Measurements from ENCODE around the gene EBNA1BP2.
"Not testable (repeated sequence)": the region's sequence is repeated elsewhere in the genome, so short reads cannot be mapped to it uniquely, and the experiment has no call there.

The EBNA1BP2 gene

DNA sequence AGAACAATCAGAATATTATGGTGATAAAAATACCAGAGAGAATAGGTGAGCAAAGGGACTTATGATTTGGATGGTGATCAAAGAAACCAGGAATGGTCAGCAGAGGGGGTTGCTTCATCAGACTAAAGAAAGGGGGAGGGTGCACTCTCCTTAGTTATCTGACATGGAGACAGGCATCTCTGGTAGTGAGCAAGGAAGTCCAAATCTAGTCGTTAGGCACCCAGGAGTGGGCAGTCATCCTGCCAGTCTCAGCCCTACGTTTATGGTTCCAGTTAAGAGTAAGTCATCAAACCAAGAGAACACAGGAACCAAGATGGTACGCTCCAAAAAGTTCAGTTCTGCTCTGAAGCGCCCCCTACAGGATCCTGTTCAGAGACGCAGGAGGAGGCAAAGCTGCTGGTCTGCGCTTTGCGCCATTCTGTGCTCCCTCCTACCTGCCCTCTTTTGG lies 28.6 kb downstream of the EBNA1BP2 start:
- H3K27ac Mint-ChIP-seq = no peak overlapping the region
- DNase-seq (ENCODE audit: low spot score in 2 of 2) = no peak
- H3K9me3 Mint-ChIP-seq = no peaks in the 10 kb centered on the region
- no peaks in the 10 kb centered on the region for H3K36me3 Mint-ChIP-seq
- no peak for ATAC-seq
- H3K4me1 Mint-ChIP-seq = no peaks in the 10 kb centered on the region
- H3K4me3 Mint-ChIP-seq = no peak overlapping the region

DNA sequence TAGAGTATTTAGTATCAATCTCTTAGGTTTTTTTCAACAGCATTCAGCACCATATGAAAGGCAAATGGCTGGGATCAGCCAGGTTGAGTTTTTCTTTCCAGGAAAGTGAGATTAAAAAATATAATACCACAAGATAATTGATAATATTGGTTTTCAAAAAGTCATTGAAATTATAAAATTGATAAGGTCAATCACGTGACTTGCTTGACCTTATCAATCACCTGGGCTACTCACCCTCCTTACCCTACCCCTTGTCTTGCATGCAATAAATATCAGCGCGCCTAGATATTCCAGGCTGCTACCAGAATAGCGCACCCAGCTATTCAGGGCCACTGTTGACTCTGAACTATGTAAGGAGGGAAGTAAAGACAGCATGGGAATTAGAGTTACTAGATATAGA lies 31.5 kb downstream of the EBNA1BP2 start:
- H3K36me3 Mint-ChIP-seq = no peaks in the 10 kb centered on the region
- no peak overlapping the region for H3K27ac Mint-ChIP-seq
- no peaks in the 10 kb centered on the region for H3K9me3 Mint-ChIP-seq
- DNase-seq (ENCODE audit: low spot score in 2 of 2) = no peak
- no peak overlapping the region for H3K4me3 Mint-ChIP-seq
- no peak for ATAC-seq
- H3K4me1 Mint-ChIP-seq = no peaks in the 10 kb centered on the region

DNA sequence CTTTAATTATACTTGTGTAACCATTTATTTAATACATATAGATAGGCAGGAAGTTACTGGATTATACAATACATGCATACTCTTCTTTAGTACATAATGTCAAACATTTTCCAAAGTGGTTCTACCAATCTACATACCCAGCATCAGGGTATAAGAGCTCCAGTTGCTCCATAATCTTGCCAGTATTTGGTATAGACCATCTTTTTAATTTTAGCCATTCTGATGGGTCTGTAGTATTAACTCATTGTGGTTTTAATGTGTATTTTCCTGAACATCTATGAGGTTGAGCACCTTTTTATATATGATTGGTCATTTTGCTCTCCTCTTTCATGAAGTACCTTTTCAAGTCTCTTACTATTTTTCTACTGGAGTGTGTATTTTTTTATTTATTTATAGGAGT lies 32.1 kb downstream of the EBNA1BP2 start:
- no peaks in the 10 kb centered on the region for H3K4me1 Mint-ChIP-seq
- no peak overlapping the region for H3K4me3 Mint-ChIP-seq
- H3K9me3 Mint-ChIP-seq = no peaks in the 10 kb centered on the region
- H3K27ac Mint-ChIP-seq = no peak overlapping the region
- H3K36me3 Mint-ChIP-seq = no peaks in the 10 kb centered on the region
- no peak for ATAC-seq
- no peak for DNase-seq (ENCODE audit: low spot score in 2 of 2)

DNA sequence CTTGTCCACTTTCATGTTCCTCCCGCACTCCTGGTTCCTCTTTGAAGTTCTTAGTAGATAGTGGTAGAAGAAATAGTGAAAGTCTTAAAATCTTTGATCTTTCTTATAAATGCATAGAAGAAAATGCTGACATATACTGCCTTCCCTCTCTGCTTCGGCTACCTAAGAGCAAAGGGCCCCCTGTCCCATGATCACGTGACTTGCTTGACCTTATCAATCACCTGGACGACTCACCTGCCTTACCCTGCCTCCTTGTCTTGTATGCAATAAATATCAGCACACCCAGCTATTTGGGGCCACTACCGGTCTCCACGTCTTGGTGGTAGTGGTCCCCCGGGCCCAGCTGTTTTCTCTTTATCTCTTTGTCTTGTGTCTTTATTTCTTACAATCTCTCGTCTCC lies 32.8 kb downstream of the EBNA1BP2 start:
- H3K4me3 Mint-ChIP-seq, ATAC-seq, H3K27ac Mint-ChIP-seq: not testable (repeated sequence)

DNA sequence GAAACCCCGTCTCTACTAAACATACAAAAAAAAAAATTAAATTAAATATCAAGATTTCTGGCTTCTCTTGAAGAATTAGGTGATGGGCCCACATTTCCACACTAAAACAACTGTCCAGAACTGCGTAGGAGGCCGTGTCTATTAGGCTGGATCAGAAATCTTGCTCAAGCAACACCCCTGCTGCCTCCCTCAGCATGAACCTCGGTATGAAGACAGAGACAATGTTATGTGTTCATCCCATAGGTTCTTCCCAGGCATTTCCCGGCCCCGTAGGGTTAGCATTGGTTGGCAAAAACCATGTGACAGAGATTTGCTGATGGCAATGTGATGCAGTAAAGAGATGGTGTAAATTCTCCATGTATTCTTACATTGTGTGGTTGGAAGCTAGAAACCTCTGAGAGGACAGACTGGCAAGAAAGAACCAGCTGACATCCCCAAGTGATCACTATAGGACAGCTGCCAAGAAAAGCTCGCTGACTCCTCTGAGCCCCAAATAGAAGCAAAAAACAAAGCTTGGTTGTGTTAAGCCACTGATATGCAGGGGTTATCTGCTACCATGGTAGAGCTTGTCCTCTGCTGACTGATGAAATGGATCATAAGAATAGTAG lies 34.5 kb downstream of the EBNA1BP2 start:
- Mint-ChIP-seq H3K4me3 (no peak overlapping the region), H3K36me3 (no peaks in the 10 kb centered on the region), H3K4me1 (no peaks in the 10 kb centered on the region), H3K27ac (no peak overlapping the region), H3K9me3 (no peaks in the 10 kb centered on the region)
- ATAC-seq = no peak
- no peak for DNase-seq (ENCODE audit: low spot score in 2 of 2)

More for the DNA sequence above, 32.8 kb downstream of the EBNA1BP2 start:
- H3K4me1 Mint-ChIP-seq; DNase-seq (ENCODE audit: low spot score in 2 of 2); H3K9me3 Mint-ChIP-seq; H3K36me3 Mint-ChIP-seq: not testable (repeated sequence)

DNA sequence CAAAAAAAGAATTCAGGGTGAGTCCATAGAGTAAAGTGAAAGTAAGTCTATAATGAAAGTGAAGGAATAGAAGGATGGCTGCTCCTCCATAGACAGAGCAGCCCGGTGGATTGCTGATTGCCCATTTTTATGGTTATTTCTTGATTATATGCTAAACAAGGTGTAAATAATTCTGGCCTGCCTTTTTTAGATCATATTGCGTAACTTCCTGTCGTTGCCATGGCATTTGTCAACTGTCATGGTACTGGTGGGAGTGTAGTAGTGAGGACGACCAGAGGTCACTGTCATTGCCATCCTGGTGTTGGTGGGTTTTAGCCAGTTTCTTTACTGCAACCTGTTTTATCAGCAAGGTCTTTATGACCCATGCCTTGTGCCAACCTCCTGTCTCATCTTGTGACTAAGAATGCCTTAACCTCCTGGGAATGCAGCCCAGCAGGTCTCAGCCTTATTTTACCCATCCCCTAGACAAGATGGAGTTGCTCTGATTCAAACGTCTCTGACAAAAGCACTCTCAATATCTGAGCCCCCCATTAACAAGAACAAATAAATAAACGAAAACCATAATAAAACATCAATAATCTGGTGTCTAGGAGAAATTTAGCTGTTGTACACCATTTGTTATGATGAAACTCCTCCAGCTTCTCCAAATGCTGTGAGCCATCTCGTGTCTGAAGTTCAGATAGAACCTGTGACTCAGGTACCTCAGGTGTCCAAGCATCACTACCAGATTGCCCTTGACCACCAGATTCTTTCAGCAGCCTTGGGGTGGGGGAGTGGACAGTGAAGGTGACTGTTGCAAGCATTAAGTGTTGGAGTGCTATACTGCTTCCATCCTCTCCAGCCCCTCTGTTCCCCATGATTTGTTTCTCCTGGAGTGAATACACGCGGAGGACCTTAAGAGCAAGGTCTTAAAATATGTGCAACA lies 36.0 kb downstream of the EBNA1BP2 start:
- no peaks in the 10 kb centered on the region for H3K9me3 Mint-ChIP-seq
- H3K27ac Mint-ChIP-seq = no peak overlapping the region
- no peak for ATAC-seq
- H3K4me3 Mint-ChIP-seq = no peak overlapping the region
- no peaks in the 10 kb centered on the region for H3K36me3 Mint-ChIP-seq
- DNase-seq (ENCODE audit: low spot score in 2 of 2) = no peak
- H3K4me1 Mint-ChIP-seq = no peaks in the 10 kb centered on the region

DNA sequence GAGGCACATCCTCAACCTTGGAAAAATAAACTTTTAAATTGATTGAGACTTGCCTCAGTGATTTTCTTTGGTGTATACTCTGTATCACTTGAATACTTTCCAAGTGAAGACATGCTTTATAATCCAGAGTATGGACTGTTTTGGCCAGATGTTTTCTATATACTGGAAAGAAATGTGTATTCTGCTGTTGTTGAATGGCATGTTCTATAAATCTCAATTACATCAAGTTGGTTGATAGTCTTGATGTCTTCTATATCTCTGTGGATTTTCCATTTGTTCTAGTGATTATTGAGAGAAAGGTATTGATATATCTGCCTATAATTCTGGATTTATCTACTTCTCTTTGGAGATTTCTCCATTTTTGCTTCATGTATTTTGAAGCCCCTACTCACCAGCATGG lies 37.5 kb downstream of the EBNA1BP2 start:
- no peak for ATAC-seq
- no peaks in the 10 kb centered on the region for H3K9me3 Mint-ChIP-seq
- no peak overlapping the region for H3K27ac Mint-ChIP-seq
- no peak for DNase-seq (ENCODE audit: low spot score in 2 of 2)
- no peaks in the 10 kb centered on the region for H3K4me1 Mint-ChIP-seq
- no peak overlapping the region for H3K4me3 Mint-ChIP-seq
- H3K36me3 Mint-ChIP-seq = no peaks in the 10 kb centered on the region

DNA sequence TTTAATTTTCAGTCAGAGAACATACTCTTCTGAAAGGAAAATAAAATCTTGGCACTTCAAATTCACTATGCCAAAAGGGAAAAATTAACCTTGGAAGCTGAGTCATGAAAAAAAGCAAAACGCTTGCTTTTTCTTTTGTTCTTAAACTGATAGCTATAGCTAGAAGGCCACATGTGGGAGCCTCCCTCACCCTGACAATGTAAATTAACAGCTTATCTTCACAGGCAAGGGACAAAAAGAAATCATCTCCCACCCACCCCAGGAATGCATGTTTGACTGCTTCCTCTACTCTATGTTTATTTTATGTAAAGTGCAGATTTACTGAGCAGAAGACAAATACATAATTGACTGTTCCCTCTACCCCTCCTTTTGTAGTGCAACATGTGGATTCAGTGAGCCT lies 38.0 kb downstream of the EBNA1BP2 start:
- H3K9me3 Mint-ChIP-seq = no peaks in the 10 kb centered on the region
- no peak overlapping the region for H3K4me3 Mint-ChIP-seq
- ATAC-seq = no peak
- no peaks in the 10 kb centered on the region for H3K36me3 Mint-ChIP-seq
- no peak overlapping the region for H3K27ac Mint-ChIP-seq
- no peaks in the 10 kb centered on the region for H3K4me1 Mint-ChIP-seq
- no peak for DNase-seq (ENCODE audit: low spot score in 2 of 2)

DNA sequence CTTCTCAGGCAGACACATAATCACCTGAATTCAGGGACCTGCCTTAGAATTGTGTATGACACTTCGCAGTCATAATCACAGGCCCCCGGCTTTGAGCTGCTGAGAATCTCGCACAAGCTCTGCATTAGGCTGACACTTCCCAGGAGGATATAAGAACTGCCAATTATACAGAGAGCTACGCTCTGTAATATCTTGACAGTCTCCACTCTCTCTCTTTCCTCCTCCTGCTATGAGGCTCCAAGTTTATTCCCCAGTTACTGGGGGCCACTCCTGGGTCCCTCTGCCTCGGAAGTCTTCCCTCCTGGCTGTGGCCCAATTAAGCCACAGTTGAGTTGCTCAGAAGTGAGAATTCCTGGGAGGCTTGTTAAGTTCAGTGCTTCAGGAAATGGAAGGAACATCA lies 42.7 kb downstream of the EBNA1BP2 start:
- ATAC-seq = no peak
- Mint-ChIP-seq H3K9me3 (no peaks in the 10 kb centered on the region), H3K27ac (no peak overlapping the region), H3K4me3 (no peak overlapping the region), H3K36me3 (no peaks in the 10 kb centered on the region), H3K4me1 (no peaks in the 10 kb centered on the region)
- no peak for DNase-seq (ENCODE audit: low spot score in 2 of 2)

DNA sequence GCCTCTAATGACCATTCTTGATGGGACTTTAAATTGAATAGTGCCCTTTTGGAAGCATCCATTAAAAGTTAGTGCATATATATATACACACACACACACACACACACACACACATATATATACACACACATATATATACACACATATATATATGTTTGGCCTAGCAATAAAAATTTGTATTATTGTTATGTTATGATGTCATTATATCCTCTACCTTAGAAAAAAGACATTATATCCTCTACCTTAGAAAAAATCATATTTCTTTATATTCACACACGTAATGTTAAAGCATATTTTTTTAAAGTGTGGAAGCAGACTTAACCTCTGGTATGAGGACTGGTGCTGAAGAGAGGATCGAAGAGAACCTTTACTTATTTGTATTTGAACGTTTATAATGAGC lies 43.3 kb downstream of the EBNA1BP2 start:
- H3K4me3 Mint-ChIP-seq = no peak overlapping the region
- H3K36me3 Mint-ChIP-seq = no peaks in the 10 kb centered on the region
- no peaks in the 10 kb centered on the region for H3K4me1 Mint-ChIP-seq
- ATAC-seq (no peak), DNase-seq (ENCODE audit: low spot score in 2 of 2) (no peak)
- no peaks in the 10 kb centered on the region for H3K9me3 Mint-ChIP-seq
- H3K27ac Mint-ChIP-seq = no peak overlapping the region

DNA sequence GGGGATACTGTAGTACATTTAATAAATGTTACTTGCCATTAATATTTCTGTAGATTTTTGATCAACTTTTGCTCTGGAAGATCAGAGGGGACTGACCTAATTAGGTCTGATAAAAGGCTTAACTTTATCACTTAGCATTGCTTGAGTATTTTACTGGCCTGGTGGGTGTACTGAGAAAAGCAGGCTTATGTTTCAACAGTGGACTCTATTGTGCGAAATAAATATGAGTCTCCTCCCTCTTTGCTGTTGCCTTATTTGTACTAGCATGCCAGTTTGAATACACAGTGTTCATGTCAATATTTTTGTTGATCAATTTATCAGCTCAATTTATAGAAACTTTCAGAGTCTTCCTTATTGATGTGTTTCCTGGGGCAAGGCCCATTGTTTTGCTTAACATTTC lies 49.1 kb downstream of the EBNA1BP2 start:
- ATAC-seq (no peak), DNase-seq (ENCODE audit: low spot score in 2 of 2) (no peak)
- no peak overlapping the region for H3K27ac Mint-ChIP-seq
- H3K4me1 Mint-ChIP-seq = no peaks in the 10 kb centered on the region
- no peaks in the 10 kb centered on the region for H3K9me3 Mint-ChIP-seq
- no peaks in the 10 kb centered on the region for H3K36me3 Mint-ChIP-seq
- H3K4me3 Mint-ChIP-seq = no peak overlapping the region

DNA sequence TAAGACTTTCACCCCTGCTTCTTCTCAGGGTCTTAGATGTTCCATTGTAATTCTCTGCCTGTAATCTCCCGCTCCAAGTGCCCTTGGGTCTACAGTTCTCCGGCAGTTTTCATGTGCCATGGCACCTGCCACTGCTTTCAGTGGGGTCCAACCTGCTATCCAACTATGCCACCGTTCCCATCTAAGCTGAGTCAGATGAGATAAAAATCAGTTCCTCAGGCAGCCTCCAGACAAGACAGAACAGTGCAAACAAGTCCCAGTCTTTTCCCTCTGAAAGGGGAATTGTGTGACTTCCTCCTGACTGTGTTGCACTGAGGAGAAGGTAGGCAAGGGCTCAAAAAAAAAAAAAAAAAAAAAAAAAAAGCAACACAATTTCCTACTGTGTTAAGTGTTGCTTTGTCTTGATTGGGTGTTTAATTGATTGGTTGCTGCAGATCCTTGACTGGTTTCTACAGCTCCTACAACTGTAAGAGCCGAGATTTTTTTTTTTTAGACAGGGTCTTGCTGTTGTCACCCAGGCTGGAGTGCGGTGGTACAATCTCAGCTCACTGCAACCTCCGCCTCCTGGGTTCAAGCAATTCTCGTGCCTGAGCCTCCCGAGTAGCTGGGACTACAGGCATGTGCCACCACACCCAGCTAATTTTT lies 50.7 kb downstream of the EBNA1BP2 start:
- H3K4me3 Mint-ChIP-seq = no peak overlapping the region
- ATAC-seq (no peak), DNase-seq (ENCODE audit: low spot score in 2 of 2) (no peak)
- H3K27ac Mint-ChIP-seq = no peak overlapping the region
- no peaks in the 10 kb centered on the region for H3K9me3 Mint-ChIP-seq
- H3K4me1 Mint-ChIP-seq = no peaks in the 10 kb centered on the region
- H3K36me3 Mint-ChIP-seq = no peaks in the 10 kb centered on the region

DNA sequence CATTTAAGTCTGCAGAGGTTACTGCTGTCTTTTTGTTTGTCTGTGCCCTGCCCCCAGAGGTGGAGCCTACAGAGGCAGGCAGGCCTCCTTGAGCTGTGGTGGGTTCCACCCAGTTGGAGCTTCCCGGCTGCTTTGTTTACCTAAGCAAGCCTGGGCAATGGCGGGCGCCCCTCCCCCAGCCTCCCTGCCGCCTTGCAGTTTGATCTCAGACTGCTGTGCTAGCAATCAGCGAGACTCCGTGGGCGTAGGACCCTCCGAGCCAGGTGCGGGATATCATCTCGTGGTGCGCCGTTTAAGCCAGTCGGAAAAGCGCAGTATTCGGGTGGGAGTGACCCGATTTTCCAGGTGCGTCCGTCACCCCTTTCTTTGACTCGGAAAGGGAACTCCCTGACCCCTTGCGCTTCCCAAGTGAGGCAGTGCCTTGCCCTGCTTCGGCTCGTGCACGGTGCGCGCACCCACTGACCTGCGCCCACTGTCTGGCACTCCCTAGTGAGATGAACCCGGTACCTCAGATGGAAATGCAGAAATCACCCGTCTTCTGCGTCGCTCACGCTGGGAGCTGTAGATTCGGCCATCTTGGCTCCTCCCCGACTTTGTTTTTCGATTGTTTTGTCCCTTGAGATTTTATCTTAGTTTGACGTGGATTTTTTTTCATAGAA lies 52.0 kb downstream of the EBNA1BP2 start:
- not testable (repeated sequence) for DNase-seq (ENCODE audit: low spot score in 2 of 2); H3K4me1 Mint-ChIP-seq; H3K27ac Mint-ChIP-seq; ATAC-seq; H3K4me3 Mint-ChIP-seq; H3K36me3 Mint-ChIP-seq; H3K9me3 Mint-ChIP-seq

Measured in stimulated activated effector memory CD8-positive, alpha-beta T cell treated with anti-CD3 and anti-CD28 coated beads, Interleukin-12 subunit alpha, Interleukin-12 subunit beta, amount 100 ng/mL, for 72 hours (primary cell).